Sigmoid colon (tissue), 4 donors: ENCODE measurements around the gene SH2B3.

Source experiments
- EP300 ChIP-seq, 4 donors: sonication (generic); formaldehyde crosslinking; IDR thresholded peaks; one replicate each; pipeline ENCODE4 v1.6.1; 2017; ENCODE audit warnings: antibody characterized with exemption in 4 of 4
- POLR2A ChIP-seq, 2 donors: fragments of 450-650 bp; IDR thresholded peaks; one replicate each; pipeline ENCODE4 v1.6.1; 2016; ENCODE audit warnings: antibody characterized with exemption in 2 of 2, mild to moderate bottlenecking in 2 of 2, moderate library complexity in 2 of 2
- POLR2AphosphoS5 ChIP-seq, 4 donors: sonication (generic); formaldehyde crosslinking; IDR thresholded peaks; one replicate each; pipeline ENCODE4 v1.6.1; 2017; ENCODE audit warnings: antibody characterized with exemption in 4 of 4
- TF ChIP-seq, protein P1 (sequence below), 4 experiments: fragments of 450-650 bp in 3 of 4; fragments of 200-600 bp in 1 of 4; IDR thresholded peaks; one replicate each; pipeline ENCODE4 v1.5.1; 2016 to 2019; ENCODE audit warnings: antibody characterized with exemption in 4 of 4, mild to moderate bottlenecking in 3 of 4, moderate library complexity in 2 of 4

DNA sequence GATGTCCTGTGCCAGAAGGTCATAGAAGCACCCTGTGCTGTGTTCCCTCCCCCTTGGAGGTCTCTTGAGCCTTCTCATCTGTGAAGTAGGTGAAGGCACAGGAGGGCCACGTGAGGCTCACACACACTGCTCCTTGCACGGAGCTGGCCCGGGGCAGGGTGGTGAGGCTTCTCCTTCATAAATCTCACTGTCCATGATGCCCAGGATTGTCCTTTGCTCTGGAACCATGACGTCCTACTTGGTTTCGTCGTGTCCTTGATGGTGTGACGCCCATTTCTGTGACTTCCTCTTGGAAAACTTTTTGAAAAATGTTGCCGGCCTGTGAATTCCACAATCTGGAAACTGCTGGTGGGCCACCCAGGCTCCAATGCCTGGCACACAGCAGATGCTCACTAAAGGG, 34.4 kb downstream of the SH2B3 start:
- TF ChIP-seq POLR2A (IDR thresholded peaks at IDR 0.05) (no peak), EP300 (IDR thresholded peaks at IDR 0.05) (no peak), POLR2AphosphoS5 (IDR thresholded peaks at IDR 0.05) (no peak)
- TF ChIP-seq, protein P1, sequence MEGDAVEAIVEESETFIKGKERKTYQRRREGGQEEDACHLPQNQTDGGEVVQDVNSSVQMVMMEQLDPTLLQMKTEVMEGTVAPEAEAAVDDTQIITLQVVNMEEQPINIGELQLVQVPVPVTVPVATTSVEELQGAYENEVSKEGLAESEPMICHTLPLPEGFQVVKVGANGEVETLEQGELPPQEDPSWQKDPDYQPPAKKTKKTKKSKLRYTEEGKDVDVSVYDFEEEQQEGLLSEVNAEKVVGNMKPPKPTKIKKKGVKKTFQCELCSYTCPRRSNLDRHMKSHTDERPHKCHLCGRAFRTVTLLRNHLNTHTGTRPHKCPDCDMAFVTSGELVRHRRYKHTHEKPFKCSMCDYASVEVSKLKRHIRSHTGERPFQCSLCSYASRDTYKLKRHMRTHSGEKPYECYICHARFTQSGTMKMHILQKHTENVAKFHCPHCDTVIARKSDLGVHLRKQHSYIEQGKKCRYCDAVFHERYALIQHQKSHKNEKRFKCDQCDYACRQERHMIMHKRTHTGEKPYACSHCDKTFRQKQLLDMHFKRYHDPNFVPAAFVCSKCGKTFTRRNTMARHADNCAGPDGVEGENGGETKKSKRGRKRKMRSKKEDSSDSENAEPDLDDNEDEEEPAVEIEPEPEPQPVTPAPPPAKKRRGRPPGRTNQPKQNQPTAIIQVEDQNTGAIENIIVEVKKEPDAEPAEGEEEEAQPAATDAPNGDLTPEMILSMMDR (IDR thresholded peaks at IDR 0.05), result no peak
